ENCODE results near the gene QKI. TPM values are rescaled to one million over a fixed set of nuclear protein-coding genes. Genes with fewer than 3 reads are reported as not detected.
"Not testable (repeated sequence)": the region's sequence is repeated elsewhere in the genome, so short reads cannot be mapped to it uniquely, and the experiment has no call there.

The QKI gene
- total RNA-seq, 8 experiments from 2014 or later = 67.5 to 316 (median 142) TPM

DNA sequence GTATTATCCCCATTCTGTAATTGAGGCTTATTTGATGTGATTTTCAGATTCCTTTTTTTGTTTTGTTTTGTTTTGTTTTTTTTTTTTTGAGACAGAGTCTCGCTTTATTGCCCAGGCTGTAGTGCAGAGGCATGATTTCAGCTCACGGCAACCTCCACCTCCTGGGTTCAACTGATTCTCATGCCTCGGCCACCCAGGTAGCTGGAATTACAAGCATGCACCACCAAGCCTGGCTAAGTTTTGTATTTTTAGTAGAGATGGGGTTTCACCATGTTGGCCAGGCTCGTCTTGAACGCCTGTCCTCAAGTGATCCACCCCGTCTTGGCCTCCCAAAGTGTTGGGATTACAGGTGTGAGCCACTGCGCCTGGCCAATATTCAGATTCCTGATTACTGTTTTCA, 62.4 kb downstream of the QKI start:
- H3K27ac ChIP-seq; in situ Hi-C loops (cut with MboI; ENCODE audit: low pct_unique_long_range_greater_than_20kb in 2 of 9, low sequenced_read_pairs in 9 of 9, unreplicated experiment in 9 of 9): not testable (repeated sequence)
- 92 to 100% (median 100%) methylated on average over 1 to 6 of the region's 7 CpGs; no CpG with 5 or more reads in 2 of the 10 experiments for WGBS, 10 experiments

GRCh38 chr6:163483107-163483506, 68.6 kb downstream of the QKI start:
- H3K4me1 ChIP-seq (replicated peaks in 1 of 2) = peaks cover 7 to 22% of the 10 kb centered on the region in 2 donors
- WGBS, 10 experiments = 79 to 100% (median 98%) methylated on average over 1 to 2 of the region's 2 CpGs; no CpG with 5 or more reads in 2 of the 10 experiments
- in situ Hi-C loops (cut with MboI; ENCODE audit: low pct_unique_long_range_greater_than_20kb in 2 of 9, low sequenced_read_pairs in 9 of 9, unreplicated experiment in 9 of 9) = no loop called here
- no peak for ATAC-seq (replicated peaks in 6 of 8)
- no peak overlapping the region for H3K4me3 ChIP-seq
- H3K27ac ChIP-seq = no peak overlapping the region

More for the DNA sequence above, 62.4 kb downstream of the QKI start:
- H3K4me1 ChIP-seq (replicated peaks in 1 of 2); H3K4me3 ChIP-seq; ATAC-seq (replicated peaks in 6 of 8): not testable (repeated sequence)

DNA sequence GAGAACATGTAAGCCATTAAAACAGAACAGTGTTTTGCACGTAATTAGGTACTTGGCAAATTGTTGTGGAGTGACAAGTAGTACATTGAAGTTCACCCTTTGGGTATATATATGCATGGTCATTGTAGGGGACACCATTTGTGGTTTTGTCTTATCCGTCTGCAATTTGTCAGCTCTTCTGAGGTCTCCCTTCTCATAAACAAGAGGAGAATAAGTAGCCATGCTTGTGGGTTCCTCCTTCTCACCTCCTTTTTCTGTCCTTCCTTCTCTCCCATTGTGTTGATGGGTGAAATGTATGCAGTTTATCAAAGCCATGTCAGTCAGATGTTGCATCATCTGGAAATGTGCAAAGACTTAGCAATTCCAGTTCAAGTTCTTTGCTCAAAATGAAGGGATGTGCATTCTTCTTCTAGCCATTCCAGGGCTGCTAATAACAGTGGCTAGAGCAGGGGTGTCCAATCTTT, 70.9 kb downstream of the QKI start:
- Histone ChIP-seq H3K27ac (no peak overlapping the region), H3K4me1 (replicated peaks in 1 of 2) (peaks cover 10 to 37% of the 10 kb centered on the region in 2 donors), H3K4me3 (no peak overlapping the region)
- 91 to 100% (median 100%) methylated on average over 1 to 2 of the region's 2 CpGs for WGBS, 10 experiments
- peak in 3 of 8 experiments; percentile 34 to 50 (median 50) for ATAC-seq (replicated peaks in 6 of 8)
- in situ Hi-C loops (cut with MboI; ENCODE audit: low pct_unique_long_range_greater_than_20kb in 2 of 9, low sequenced_read_pairs in 9 of 9, unreplicated experiment in 9 of 9) = no loop called here

DNA sequence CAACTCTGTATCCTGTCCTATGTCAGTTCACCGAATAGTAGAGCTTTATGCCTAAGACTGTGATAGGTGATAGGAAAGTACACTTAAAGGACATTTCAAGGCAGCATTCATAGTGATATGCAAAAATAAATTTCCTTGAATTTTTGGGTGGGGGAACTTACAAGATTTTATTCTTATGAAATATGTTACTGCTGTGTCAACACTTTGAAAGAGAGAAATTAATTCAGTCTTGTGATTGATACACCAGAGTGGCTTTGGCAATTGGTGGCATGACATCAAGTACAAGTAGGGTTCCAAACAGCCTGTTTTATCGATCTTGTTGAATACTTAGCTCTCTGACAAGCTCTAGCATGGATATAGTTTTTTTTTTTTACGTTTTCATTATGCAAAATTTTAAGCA, 72.3 kb downstream of the QKI start:
- H3K27ac ChIP-seq = no peak overlapping the region

DNA sequence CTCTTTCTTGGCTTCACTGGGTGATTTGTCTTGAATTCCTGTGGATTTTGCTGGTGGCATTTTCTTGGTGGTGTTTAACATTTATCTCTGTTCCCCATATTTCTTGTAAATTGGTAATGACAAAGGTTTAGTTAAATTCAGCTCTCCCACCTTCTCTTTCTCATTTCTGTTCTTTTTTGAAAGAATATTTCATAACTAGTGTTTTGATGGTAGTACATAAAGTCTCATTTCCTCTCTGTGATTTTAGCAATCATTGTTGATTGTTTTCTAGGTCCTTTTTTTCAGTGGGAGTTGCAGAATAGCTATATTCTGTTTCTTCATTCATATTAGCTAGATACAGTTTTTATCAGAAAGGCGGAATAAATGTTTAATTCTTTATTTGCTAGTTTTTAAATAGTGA, 73.1 kb downstream of the QKI start:
- 83 to 100% (median 100%) methylated on average over 1 of the region's 1 CpG for WGBS, 10 experiments
- H3K27ac ChIP-seq = no peak overlapping the region
- in situ Hi-C loops (cut with MboI; ENCODE audit: low pct_unique_long_range_greater_than_20kb in 2 of 9, low sequenced_read_pairs in 9 of 9, unreplicated experiment in 9 of 9) = no loop called here

More for the DNA sequence above, 72.3 kb downstream of the QKI start:
- peaks cover 22 to 45% of the 10 kb centered on the region in 2 donors for H3K4me1 ChIP-seq (replicated peaks in 1 of 2)
- H3K4me3 ChIP-seq = no peak overlapping the region
- in situ Hi-C loops (cut with MboI; ENCODE audit: low pct_unique_long_range_greater_than_20kb in 2 of 9, low sequenced_read_pairs in 9 of 9, unreplicated experiment in 9 of 9) = no loop called here
- peak in 1 of 8 experiments; percentile 9 for ATAC-seq (replicated peaks in 6 of 8)
- WGBS, 10 experiments = 0 to 75% (median 52%) methylated on average over 1 to 3 of the region's 3 CpGs; no CpG with 5 or more reads in 2 of the 10 experiments

DNA sequence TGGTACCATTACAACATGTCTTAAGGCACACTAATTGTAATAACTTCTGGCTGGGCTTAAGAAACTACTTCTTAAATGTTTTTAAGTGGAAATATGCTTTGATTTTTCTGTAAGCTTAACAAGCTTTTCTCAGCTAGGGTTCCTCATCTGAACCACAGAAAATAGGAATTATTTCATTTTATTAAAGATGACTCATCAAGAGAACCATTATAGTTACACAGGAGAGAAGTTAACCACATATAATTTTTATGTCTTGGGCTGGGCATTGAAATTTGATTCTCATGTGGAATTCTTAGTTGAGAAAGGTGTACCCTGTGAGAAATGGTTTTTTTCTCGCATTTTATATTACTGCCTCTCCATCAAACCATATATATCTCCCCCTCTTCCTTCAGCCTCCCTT, 75.1 kb downstream of the QKI start:
- no peak for ATAC-seq (replicated peaks in 6 of 8)
- peaks cover 23 to 56% of the 10 kb centered on the region in 2 donors for H3K4me1 ChIP-seq (replicated peaks in 1 of 2)

More for the DNA sequence above, 73.1 kb downstream of the QKI start:
- Histone ChIP-seq H3K4me1 (replicated peaks in 1 of 2) (peaks cover 23 to 51% of the 10 kb centered on the region in 2 donors), H3K4me3 (no peak overlapping the region)
- no peak for ATAC-seq (replicated peaks in 6 of 8)

GRCh38 chr6:163490826-163491577, 76.5 kb downstream of the QKI start:
- in situ Hi-C loops (cut with MboI; ENCODE audit: low pct_unique_long_range_greater_than_20kb in 2 of 9, low sequenced_read_pairs in 9 of 9, unreplicated experiment in 9 of 9) = no loop called here
- WGBS, 10 experiments = 40 to 100% (median 82%) methylated on average over 2 to 4 of the region's 4 CpGs
- Histone ChIP-seq H3K4me3 (no peak overlapping the region), H3K27ac (no peak overlapping the region), H3K4me1 (replicated peaks in 1 of 2) (peaks cover 23 to 44% of the 10 kb centered on the region in 2 donors)
- peak in 5 of 8 experiments; percentile 20 to 62 (median 45) for ATAC-seq (replicated peaks in 6 of 8)

More for the DNA sequence above, 75.1 kb downstream of the QKI start:
- in situ Hi-C loops (cut with MboI; ENCODE audit: low pct_unique_long_range_greater_than_20kb in 2 of 9, low sequenced_read_pairs in 9 of 9, unreplicated experiment in 9 of 9) = no loop called here
- H3K4me3 ChIP-seq = no peak overlapping the region
- H3K27ac ChIP-seq = no peak overlapping the region
- WGBS, 10 experiments = 60 to 100% (median 100%) methylated on average over 1 of the region's 1 CpG; no CpG with 5 or more reads in 4 of the 10 experiments

DNA sequence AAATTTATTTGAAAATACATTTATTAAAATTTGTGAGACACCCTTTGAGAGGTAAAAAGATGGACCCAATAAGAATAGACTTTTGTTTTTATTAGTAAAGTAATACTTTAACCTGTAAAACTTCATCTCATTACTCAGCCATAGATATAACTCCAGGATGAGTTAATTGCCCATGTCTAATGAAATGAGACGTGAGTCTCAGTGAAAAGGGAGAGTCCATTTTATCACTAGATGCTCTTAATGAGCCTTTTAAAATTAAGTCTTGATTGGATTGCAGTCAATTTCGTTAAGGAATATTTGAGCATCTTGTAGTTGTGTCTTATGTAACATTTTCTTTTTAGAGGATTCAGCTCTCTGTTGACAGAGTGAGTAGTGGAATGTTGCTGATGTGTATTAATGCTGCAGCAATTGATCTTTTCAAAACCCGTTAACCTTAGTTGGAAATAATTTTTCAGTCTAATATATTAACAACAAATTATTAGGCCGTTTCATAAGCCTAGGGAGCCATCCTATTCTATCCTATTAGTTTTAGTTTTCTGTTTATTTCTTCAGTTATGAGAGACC, 77.3 kb downstream of the QKI start:
- in situ Hi-C loops (cut with MboI; ENCODE audit: low pct_unique_long_range_greater_than_20kb in 2 of 9, low sequenced_read_pairs in 9 of 9, unreplicated experiment in 9 of 9) = no loop called here
- peaks cover 23 to 43% of the 10 kb centered on the region in 2 donors for H3K4me1 ChIP-seq (replicated peaks in 1 of 2)

DNA sequence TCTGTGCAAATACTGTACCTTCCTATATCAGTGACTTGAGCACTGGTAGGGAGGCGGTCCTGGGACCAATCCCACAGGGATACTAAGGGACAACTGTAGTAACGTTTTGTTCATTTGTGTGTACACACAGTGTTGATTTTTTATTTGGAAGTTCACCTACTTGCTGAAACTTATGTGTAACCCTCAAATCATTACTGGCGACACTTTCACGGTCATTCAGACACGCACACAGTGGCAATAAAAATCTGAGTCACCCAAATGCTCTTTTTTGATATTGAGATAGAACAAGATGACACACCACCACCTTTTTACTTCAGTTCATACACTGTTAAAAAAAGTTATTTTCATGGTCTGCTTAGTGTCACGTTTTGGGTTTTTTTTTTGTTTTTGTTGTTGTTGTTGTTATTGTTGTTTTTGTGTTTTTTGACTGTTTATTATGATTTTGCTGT, 79.8 kb downstream of the QKI start:
- in situ Hi-C loops (cut with MboI; ENCODE audit: low pct_unique_long_range_greater_than_20kb in 2 of 9, low sequenced_read_pairs in 9 of 9, unreplicated experiment in 9 of 9) = no loop called here
- Histone ChIP-seq H3K4me3 (no peak overlapping the region), H3K4me1 (replicated peaks in 1 of 2) (peaks cover 15 to 26% of the 10 kb centered on the region in 2 donors), H3K27ac (no peak overlapping the region)
- WGBS, 10 experiments = 59 to 100% (median 89%) methylated on average over 4 to 6 of the region's 6 CpGs
- ATAC-seq (replicated peaks in 6 of 8) = peak in 2 of 8 experiments; percentile 18 to 31

More for the DNA sequence above, 77.3 kb downstream of the QKI start:
- 80 to 100% (median 92%) methylated on average over 2 to 4 of the region's 4 CpGs for WGBS, 10 experiments
- ATAC-seq (replicated peaks in 6 of 8) = peak in 1 of 8 experiments; percentile 36
- no peak overlapping the region for H3K4me3 ChIP-seq
- no peak overlapping the region for H3K27ac ChIP-seq

DNA sequence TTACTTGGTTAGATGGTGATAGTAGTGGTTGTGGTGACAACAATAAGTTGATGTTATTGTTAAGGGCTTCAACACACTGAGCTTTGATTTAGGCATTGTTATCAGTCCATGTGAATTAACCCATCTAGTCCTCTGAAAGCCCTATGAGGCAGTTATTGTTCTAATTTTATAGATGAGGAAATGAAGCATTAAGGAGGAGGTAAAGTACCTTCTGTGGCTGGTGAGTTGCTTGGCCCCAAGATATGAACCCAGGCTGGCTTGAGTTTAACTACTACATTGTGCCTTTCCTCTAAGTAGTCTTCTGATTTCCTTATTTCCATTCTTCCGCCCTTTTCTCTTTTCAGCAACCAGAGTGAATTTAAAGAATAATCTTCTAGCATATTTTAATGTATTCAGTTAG, 81.7 kb downstream of the QKI start:
- peaks cover 5 to 14% of the 10 kb centered on the region in 2 donors for H3K4me1 ChIP-seq (replicated peaks in 1 of 2)
- in situ Hi-C loops (cut with MboI; ENCODE audit: low pct_unique_long_range_greater_than_20kb in 2 of 9, low sequenced_read_pairs in 9 of 9, unreplicated experiment in 9 of 9) = no loop called here
- no peak for ATAC-seq (replicated peaks in 6 of 8)
- H3K4me3 ChIP-seq = no peak overlapping the region
- 80 to 100% (median 96%) methylated on average over 1 of the region's 1 CpG; no CpG with 5 or more reads in 4 of the 10 experiments for WGBS, 10 experiments
- no peak overlapping the region for H3K27ac ChIP-seq

- H3K4me1 ChIP-seq (replicated peaks in 1 of 2) = no peaks in the 10 kb centered on the region
- in situ Hi-C loops (cut with MboI; ENCODE audit: low pct_unique_long_range_greater_than_20kb in 2 of 9, low sequenced_read_pairs in 9 of 9, unreplicated experiment in 9 of 9) = no loop called here
- no peak overlapping the region for H3K27ac ChIP-seq
- ATAC-seq (replicated peaks in 6 of 8) = no peak
- 31 to 100% (median 90%) methylated on average over 1 to 2 of the region's 2 CpGs; no CpG with 5 or more reads in 2 of the 10 experiments for WGBS, 10 experiments
- H3K4me3 ChIP-seq = no peak overlapping the region
Measured at GRCh38 chr6:163500105-163500504, 85.6 kb downstream of the QKI start.

- ATAC-seq (replicated peaks in 6 of 8) = peak in 2 of 8 experiments; percentile 62 to 92
Measured at GRCh38 chr6:163501026-163501425, 86.5 kb downstream of the QKI start.

DNA sequence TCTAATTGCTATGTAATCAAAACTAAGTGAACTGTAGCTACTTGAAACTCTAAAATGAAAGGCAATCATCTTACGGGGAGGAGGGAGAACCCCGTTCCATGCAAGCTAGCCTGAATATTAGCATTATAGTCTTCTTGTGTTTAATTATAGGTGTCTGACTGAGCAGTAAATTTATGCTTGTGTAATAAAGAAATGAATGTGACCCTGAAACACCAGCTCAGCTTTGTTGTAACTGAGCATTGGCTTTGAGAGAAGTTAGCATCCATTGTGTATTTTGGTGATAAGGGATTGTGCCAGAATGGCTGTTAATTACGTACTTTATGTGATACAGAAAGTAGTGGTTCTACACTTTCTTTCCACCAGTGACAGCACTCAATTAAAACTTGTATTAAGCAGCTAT, 86.9 kb downstream of the QKI start:
- Histone ChIP-seq H3K27ac (no peak overlapping the region), H3K4me3 (no peak overlapping the region), H3K4me1 (replicated peaks in 1 of 2) (no peaks in the 10 kb centered on the region)
- in situ Hi-C loops (cut with MboI; ENCODE audit: low pct_unique_long_range_greater_than_20kb in 2 of 9, low sequenced_read_pairs in 9 of 9, unreplicated experiment in 9 of 9) = no loop called here
- WGBS, 10 experiments = 46 to 96% (median 78%) methylated on average over 1 to 3 of the region's 3 CpGs; no CpG with 5 or more reads in 2 of the 10 experiments
- peak in 2 of 8 experiments; percentile 37 to 57 for ATAC-seq (replicated peaks in 6 of 8)

More at GRCh38 chr6:163501026-163501425, 86.5 kb downstream of the QKI start:
- H3K4me3 ChIP-seq = no peak overlapping the region
- WGBS, 10 experiments = 17 to 100% (median 64%) methylated on average over 1 to 2 of the region's 2 CpGs; no CpG with 5 or more reads in 2 of the 10 experiments
- no peak overlapping the region for H3K27ac ChIP-seq
- in situ Hi-C loops (cut with MboI; ENCODE audit: low pct_unique_long_range_greater_than_20kb in 2 of 9, low sequenced_read_pairs in 9 of 9, unreplicated experiment in 9 of 9) = no loop called here
- no peaks in the 10 kb centered on the region for H3K4me1 ChIP-seq (replicated peaks in 1 of 2)

Measured in motor neuron (in vitro differentiated cells).